ENCODE results near the gene STK33. TPM values are rescaled to one million over a fixed set of nuclear protein-coding genes. Genes with fewer than 3 reads are reported as not detected.

Gene STK33
- total RNA-seq, 1 donor from 2014 or later = 11.5 TPM

DNA sequence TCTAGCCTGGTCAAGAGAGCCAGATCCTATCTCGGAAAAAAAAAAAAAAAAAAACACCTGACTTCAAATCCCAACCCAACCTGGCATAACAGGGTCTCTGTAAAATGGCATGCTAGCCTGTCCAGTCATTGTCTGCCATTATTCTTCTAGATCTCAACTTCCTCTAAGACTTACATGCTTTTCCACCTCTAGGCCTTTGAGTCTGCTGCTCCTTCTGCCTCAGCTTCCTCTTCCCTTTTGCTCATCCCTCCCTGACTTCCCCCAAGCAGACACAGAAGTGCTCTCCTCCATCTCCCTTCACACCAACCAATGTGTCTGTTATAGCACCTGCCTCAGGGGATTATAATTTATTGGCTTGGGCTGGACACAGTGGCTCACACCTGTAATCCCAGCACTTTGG, 7.8 kb downstream of the STK33 start:
- Histone ChIP-seq H3K4me3 (no peak overlapping the region), H3K9me3 (no peaks in the 10 kb centered on the region), H3K27me3 (no peaks in the 10 kb centered on the region), H3K36me3 (no peaks in the 10 kb centered on the region), H3K27ac (no peak overlapping the region), H3K4me1 (no peaks in the 10 kb centered on the region)
- DNase-seq (ENCODE audit: extremely low spot score in 2 of 2) = no peak
- TF ChIP-seq POLR2AphosphoS5 (IDR thresholded peaks at IDR 0.05; ENCODE audit: insufficient read depth in 1 of 2, low read depth in 1 of 2) (no peak), POLR2A (IDR thresholded peaks at IDR 0.05) (no peak)
- TF ChIP-seq, protein P1, sequence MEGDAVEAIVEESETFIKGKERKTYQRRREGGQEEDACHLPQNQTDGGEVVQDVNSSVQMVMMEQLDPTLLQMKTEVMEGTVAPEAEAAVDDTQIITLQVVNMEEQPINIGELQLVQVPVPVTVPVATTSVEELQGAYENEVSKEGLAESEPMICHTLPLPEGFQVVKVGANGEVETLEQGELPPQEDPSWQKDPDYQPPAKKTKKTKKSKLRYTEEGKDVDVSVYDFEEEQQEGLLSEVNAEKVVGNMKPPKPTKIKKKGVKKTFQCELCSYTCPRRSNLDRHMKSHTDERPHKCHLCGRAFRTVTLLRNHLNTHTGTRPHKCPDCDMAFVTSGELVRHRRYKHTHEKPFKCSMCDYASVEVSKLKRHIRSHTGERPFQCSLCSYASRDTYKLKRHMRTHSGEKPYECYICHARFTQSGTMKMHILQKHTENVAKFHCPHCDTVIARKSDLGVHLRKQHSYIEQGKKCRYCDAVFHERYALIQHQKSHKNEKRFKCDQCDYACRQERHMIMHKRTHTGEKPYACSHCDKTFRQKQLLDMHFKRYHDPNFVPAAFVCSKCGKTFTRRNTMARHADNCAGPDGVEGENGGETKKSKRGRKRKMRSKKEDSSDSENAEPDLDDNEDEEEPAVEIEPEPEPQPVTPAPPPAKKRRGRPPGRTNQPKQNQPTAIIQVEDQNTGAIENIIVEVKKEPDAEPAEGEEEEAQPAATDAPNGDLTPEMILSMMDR (IDR thresholded peaks at IDR 0.05) = no peak
- intact Hi-C loops (cut with DNase I) = no loop called here

DNA sequence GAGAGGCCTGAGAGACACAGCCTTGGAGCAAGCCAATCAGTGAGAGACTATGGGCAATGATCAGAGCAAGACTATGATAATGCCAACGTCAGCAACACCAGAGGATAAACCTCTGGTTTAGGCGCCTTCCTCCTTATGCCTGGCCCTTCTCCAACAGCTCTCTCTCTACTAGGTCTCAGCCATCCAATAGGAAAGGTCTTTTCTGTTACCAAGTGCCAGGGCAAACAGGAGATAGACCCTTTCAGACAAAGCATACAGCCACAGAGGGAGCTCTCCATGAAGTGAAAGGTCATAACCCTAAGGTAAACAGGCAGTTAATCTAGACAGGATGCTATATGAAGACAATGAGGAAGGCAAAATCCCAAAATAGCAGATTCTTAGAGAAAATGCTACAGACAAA, 9.5 kb downstream of the STK33 start:
- H3K9me3 ChIP-seq = no peaks in the 10 kb centered on the region
- intact Hi-C loops (cut with DNase I) = no loop called here
- H3K27me3 ChIP-seq = no peaks in the 10 kb centered on the region
- H3K36me3 ChIP-seq = no peaks in the 10 kb centered on the region
- no peaks in the 10 kb centered on the region for H3K4me1 ChIP-seq
- no peak overlapping the region for H3K4me3 ChIP-seq
- no peak for DNase-seq (ENCODE audit: extremely low spot score in 2 of 2)
- TF ChIP-seq, protein P1 (IDR thresholded peaks at IDR 0.05) = no peak
- TF ChIP-seq POLR2A (IDR thresholded peaks at IDR 0.05) (no peak), POLR2AphosphoS5 (IDR thresholded peaks at IDR 0.05; ENCODE audit: insufficient read depth in 1 of 2, low read depth in 1 of 2) (no peak)
- no peak overlapping the region for H3K27ac ChIP-seq

DNA sequence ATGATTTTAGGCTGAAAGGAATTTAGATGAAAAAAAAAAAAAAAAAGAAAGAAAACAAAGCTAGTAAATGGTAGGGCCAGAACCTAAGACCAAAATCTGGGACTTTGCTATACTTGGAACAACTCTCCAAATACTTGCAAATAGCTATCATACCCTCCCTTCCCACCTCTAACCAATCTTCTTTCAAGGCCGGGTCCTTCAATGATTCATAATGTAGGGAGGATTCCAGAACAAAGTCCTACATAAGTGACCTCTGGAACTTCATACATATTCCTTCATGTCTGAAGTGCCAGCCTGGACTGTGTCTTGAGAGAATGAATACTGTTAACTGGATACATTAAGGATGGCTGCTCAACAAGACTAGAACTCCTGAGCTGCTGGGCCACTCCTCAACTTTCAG, 9.9 kb downstream of the STK33 start:
- Histone ChIP-seq H3K27me3 (no peaks in the 10 kb centered on the region), H3K36me3 (no peaks in the 10 kb centered on the region), H3K4me3 (no peak overlapping the region), H3K9me3 (no peaks in the 10 kb centered on the region), H3K4me1 (no peaks in the 10 kb centered on the region), H3K27ac (no peak overlapping the region)
- intact Hi-C loops (cut with DNase I) = no loop called here
- TF ChIP-seq, protein P1 (IDR thresholded peaks at IDR 0.05) = no peak
- TF ChIP-seq POLR2A (IDR thresholded peaks at IDR 0.05) = no peak
- no peak for TF ChIP-seq POLR2AphosphoS5 (IDR thresholded peaks at IDR 0.05; ENCODE audit: insufficient read depth in 1 of 2, low read depth in 1 of 2)
- DNase-seq (ENCODE audit: extremely low spot score in 2 of 2) = no peak

DNA sequence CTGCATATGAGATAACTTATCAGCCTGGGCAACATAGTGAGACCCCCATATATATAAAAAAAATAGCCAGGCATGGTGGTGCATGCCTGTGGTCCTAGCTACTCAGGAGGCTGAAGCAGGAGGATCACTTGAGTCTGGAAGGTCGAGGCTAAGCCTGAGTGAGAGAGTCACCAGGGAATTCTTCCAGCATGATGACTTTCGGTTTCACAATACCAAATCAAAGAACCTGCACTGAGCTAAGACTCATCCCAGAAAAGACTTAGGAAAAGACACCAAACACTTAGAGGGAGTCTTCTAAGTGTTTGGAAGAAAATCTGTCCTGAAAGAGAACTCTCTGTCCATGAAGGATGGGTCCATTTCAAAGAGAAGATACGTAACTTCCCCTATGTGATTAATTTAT, 12.7 kb downstream of the STK33 start:
- H3K4me3 ChIP-seq = no peak overlapping the region
- H3K4me1 ChIP-seq = no peaks in the 10 kb centered on the region
- no peak for DNase-seq (ENCODE audit: extremely low spot score in 2 of 2)
- H3K36me3 ChIP-seq = no peaks in the 10 kb centered on the region
- no peaks in the 10 kb centered on the region for H3K9me3 ChIP-seq
- H3K27me3 ChIP-seq = no peaks in the 10 kb centered on the region
- intact Hi-C loops (cut with DNase I) = no loop called here
- no peak overlapping the region for H3K27ac ChIP-seq
- no peak for TF ChIP-seq POLR2AphosphoS5 (IDR thresholded peaks at IDR 0.05; ENCODE audit: insufficient read depth in 1 of 2, low read depth in 1 of 2)
- TF ChIP-seq, protein P1 (IDR thresholded peaks at IDR 0.05) = no peak
- no peak for TF ChIP-seq POLR2A (IDR thresholded peaks at IDR 0.05)

DNA sequence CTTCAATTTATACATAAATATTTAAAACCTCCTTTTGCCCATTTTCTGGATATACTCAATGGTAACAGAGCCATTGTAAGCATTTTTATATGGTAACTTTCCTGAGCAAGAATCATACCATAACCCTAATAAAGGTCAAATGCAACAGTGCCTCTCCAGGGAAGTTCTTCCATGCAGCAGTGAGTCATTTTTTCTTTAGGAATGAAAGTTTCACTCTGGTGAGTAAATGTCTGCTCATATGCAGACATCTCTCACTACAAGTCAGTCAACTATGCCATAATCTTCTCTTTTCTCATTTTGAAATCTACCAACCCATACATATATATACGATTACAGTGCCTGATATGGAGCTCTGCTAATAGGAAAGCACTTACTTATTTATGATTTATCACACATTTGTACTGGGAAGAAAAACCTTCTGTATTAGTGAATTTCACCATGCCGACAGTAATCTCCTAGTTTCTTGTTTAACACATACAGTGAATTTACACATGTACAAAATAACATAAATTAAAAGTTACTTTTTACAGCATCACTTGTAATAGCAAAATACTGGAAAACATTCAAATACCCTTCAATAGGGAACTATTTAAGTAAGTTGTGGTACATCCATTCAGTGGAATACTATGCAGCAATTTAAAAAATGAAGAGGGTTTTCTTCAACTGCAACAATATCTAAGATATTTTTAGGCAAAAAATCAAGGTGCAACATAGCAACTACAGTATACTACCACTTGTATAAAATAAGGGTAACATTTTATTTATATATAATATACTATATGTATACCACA, 16.0 kb downstream of the STK33 start:
- no peak for DNase-seq (ENCODE audit: extremely low spot score in 2 of 2)
- no peak for TF ChIP-seq POLR2A (IDR thresholded peaks at IDR 0.05)
- Histone ChIP-seq H3K27ac (no peak overlapping the region), H3K4me1 (no peaks in the 10 kb centered on the region), H3K4me3 (no peak overlapping the region), H3K36me3 (no peaks in the 10 kb centered on the region), H3K9me3 (no peaks in the 10 kb centered on the region), H3K27me3 (no peaks in the 10 kb centered on the region)
- intact Hi-C loops (cut with DNase I) = no loop called here

Data from vagina (tissue), 2 donors.